Measurements from ENCODE around the gene CST3.
A peak's percentile ranks its signal among the peaks of the same experiment; 100 is the strongest.
"Not testable (repeated sequence)": the region's sequence is repeated elsewhere in the genome, so short reads cannot be mapped to it uniquely, and the experiment has no call there.

CST3 gene

DNA sequence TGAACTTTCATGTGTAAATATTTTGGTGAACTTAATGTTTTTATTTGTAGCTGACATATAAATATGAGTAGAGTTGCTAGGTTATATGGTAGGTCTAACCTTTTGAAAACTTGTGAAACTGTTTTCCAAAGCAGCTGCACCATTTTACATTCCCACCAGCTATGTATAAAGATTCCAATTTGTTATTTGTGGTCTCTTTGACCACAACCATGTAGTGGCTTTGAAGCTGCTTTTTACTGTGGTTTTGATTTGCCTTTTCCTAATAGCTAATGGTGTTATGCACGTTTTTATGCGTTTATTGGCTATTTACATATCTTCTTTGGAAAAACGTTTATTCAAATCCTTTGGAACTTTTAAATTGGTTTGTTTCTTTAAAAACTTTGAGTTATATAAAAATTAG lies 10.3 kb downstream of the CST3 start:
- no peak for DNase-seq (ENCODE audit: low read depth)

DNA sequence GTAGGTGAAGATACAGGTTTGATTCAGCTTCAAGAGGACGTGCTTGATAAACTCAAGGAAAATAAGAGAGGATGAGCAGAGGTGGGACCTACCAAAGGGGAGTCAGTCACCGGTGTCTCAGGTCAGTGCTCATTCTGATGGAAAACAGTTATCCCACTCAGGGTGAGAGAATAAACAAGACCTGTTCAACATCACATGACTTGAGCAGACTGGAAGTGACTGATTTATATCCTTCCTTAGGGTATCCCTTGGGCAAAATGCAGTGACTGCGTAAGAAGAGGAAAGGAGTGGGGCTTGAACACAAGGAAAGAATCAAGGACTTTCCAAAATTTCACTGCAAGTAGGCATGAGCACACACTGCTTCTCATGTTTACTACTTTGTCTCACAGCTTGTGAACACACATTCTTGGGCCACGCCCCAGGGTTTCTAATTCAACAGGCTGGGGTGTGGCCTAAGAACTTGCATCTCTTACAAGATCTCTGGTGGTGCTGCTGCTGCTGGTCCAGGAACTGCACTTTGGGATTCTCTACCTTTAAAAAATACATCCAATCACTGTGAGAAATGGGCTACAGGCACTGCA lies 11.6 kb downstream of the CST3 start:
- no peak for DNase-seq (ENCODE audit: low read depth)

GRCh38 chr20:23625236-23625964 lies 12.4 kb downstream of the CST3 start:
- DNase-seq (ENCODE audit: low read depth): no peak

GRCh38 chr20:23624324-23624691 lies 13.4 kb downstream of the CST3 start:
- no peak for DNase-seq (ENCODE audit: low read depth)

DNA sequence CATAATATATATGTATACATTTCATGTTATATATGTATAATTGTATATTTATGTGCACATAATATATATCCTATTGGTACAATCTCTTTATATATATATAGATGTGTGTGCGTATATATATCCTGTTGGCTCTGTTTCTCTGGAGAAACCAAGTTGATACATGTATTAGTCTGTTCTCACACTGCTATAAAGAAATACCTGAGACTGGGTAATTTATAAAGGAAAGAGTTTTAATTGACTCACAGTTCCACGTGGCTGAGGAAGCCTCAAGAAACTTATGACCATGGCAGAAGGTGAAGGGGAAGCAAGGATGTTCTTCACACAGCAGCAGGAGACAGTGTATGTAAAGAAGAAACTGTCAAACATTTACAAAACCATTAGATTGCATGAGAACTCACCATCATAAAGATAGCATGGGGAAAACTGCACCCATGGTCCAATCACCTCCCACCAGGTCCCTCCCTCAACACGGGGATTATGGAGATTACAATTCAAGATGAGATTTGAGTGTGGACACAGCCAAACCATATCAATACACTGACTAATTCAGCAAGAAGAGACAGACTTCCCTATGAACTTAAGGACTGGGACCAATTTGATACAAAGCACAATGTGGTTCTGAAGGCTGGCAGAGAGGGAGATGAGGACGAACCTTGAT lies 14.0 kb downstream of the CST3 start:
- DNase-seq (ENCODE audit: low read depth): no peak

DNA sequence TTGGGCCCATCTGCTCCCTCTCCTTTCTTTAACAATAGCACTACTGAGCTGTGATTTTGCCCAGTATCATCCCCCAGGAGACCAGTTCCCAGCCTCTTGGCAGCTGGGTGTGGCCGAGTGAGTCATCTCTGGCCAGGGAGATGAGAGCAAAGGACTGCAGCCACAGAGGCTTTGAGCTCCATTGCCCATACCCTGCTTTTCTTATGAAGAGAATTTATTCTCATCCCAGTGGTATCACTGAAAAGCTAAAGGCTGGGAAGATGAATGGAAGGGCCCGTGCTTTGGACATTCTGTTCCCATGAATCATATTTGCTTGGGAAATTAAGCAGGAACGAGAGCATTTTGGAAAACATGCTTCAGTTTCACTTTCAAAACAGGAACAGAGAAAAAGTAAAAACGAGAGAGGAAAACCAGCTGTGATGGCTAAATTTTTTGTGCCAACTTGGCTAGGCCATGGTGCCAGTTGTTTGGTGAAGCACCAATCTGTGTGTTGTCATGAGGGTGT lies 14.9 kb downstream of the CST3 start:
- peak; percentile 79 for DNase-seq (ENCODE audit: low read depth)

GRCh38 chr20:23622401-23622800 lies 15.4 kb downstream of the CST3 start:
- not testable (repeated sequence) for DNase-seq (ENCODE audit: low read depth)

GRCh38 chr20:23620670-23621386 lies 16.9 kb downstream of the CST3 start:
- not testable (repeated sequence) for DNase-seq (ENCODE audit: low read depth)

DNA sequence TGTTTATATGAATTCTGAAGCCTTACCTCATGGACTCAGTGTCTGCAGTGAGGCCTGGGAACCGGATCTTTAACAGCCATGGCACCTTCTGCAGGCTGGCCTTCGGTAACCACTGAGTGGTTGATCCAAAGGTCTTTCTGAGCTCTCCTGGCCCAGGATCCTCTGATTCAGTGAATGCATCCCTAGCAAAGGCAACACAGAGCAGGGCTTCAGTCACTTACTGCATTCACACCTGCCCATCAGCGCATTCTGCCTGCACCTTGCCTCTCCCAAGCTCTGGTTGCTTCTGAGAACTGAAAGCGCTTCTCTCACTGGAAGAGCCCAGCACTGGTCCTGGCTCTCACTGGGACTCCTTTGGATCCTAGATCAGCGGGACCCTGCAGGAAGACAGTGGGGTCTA lies 23.6 kb downstream of the CST3 start:
- no peak for DNase-seq (ENCODE audit: low read depth)

DNA sequence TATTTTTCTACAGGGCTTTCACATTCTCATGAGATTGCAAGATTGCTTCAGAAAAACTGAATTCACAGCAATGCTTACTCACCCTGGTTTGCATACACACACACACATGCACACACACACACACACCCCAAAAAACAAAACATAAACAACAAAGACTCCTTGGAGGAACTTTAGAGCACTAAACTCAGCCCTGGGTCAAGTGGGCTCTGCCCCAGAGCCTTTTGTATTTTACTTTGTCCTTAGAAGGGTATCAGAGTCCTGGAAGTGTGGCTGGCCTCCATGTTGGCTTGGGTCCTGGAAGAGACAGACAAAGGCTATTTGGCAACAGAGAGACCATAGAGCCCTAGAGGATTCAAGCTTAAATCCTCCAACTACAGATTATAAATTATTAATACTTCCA lies 24.1 kb downstream of the CST3 start:
- no peak for DNase-seq (ENCODE audit: low read depth)

GRCh38 chr20:23612396-23612795 lies 25.4 kb downstream of the CST3 start:
- DNase-seq (ENCODE audit: low read depth): no peak

- DNase-seq (ENCODE audit: low read depth): no peak
Measured at GRCh38 chr20:23609486-23610109, 28.2 kb downstream of the CST3 start.

DNA sequence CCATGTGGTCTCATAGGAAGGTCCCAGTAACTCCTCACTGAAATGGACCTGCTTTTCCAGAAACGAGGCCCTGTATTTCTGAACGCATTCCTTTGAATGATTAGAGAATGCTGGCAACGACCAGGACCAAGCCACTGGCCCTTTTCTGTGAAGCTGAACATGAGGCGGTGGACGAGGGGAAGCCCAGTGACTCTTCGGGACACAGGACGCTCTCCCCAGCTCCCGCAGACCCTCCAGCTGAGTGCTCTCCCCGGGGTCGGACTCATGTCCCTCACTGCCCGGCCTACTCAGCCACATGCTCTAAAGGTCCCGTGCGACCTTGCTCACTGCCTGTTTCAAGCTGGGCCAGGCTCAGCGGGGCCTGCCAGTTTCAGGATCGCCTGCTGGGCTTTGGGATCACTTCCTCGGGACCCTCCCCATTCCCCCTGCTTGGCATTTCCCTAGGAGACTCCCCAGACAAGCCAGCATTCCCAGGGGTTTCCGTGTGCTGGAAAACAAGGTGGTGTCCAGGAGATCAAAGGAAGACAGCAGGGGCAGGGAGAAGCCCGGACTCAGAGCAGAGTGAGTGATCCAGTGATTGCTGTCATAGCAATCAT lies 29.4 kb downstream of the CST3 start:
- DNase-seq (ENCODE audit: low read depth): no peak

DNA sequence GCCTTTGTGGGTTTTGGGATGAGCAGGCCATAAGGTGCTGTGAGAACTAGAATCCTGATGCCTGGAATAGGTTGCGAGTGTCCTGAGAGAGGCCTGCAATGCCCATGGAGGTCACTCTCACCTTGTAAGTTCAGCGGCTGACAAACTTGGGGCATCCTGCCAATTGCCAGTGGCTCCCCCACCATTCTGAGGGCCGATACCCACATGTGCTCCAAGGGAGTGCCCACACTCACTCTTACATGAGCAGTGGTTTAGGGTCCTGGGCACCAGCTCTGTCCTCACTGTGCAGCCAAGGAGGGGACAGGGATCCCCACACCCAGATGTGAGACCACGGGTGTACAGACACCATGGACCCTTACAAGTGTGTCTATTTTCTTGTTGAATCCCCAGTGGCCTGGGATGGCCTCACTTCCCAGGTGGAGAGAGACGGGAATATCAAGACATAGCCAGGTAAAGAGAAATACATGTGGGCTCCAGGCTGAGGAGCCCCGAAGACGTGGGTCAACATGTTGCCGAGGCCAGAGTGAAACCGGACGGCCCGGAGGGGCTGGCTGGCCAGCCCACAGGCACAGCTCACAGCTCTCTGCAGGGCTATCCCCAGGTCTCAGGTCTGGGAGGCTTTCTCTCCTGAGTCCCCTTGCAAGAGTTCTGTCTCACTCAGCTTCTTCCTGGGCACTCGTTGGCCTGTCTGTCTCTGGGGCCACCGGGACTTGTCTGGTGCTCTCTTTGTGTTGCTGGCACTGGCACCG lies 30.1 kb downstream of the CST3 start:
- no peak for DNase-seq (ENCODE audit: low read depth)

DNA sequence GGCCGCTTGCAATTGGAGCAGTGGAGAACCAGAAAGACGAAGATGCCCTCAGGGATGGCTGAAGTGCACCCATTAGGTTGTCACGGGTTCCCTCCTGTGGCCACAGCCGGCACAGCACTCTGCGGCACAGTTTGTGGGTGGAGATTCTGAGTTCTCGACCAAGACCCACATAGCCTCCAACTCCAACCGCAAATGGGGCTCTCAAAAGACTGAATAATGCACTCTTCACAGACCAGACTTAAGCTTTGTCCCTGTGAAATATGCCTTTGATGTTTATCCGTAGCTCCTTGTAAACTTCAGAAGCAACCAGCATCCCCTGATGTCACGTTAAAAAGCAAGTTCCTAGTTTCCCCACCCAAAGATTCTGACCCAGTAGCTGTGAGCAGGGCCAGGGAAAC lies 31.1 kb downstream of the CST3 start:
- peak; percentile 29 for DNase-seq (ENCODE audit: low read depth)

DNA sequence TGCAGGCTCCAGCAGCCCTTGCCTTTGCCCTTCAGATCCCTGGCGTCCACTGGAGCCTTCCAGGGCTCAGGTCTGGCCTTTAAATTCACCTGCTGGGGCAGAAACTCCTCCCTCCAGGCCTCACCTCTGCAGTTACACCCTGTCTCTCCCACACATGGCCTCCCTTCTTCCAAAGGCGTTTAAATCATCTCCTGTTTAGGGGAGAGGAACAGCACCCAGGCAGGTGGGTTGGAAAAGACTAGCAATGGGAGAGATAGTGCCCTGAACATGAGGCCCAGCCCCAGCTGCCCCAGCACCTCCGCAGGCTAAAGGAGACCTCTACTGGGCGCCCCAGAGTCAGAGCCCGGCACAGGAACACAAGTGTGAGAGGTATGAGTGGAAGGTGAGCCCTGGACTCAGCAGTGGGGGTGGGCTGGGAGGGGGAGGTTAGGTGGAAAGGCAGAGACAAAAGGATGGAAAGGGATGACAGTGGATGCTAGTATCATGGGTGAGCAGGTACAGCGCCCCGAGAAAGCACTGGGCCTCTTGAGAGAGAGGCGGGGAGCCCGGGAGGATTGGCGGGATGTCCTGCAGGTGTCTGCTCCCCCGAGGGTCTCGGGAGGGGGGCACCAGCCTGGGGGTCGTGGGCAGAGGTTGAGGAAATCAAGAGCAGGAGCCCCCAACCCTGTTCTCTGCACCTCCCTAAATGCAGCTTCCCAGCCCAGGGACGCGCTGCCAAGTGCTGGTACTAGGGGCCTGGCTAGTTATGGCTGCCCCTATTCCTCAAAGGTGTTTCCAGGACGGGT lies 31.7 kb downstream of the CST3 start, which contains the start of gene CST9:
CST9 (minus strand) TSS at position 51 of the 785 bp plus-strand sequence. CDS start 53 bp downstream, outside the sequence.
- DNase-seq (ENCODE audit: low read depth): no peak

GRCh38 chr20:23604306-23604705 lies 33.4 kb downstream of the CST3 start:
- DNase-seq (ENCODE audit: low read depth): no peak

- no peak for DNase-seq (ENCODE audit: low read depth)
Measured at GRCh38 chr20:23603321-23603720, 34.4 kb downstream of the CST3 start.

DNA sequence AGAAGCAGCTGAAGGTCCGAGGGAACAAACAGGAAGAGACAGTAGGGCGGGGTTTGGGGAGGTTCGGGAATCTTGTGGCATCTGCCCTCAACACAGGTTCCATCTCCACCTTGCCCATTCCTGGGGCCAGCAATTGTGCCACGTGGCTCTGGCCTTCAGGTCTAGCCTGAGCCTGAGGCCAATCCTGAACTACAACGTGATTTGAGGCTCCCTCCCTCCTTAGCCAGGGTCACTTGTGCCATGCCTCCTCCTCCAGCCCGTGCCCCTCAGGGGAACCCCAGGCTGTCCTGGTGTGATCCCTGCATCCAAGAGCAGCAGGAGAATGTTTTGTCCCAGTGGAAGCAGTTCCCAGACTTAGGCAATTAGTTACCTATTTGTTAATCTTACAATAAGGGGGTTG lies 35.1 kb downstream of the CST3 start:
- no peak for DNase-seq (ENCODE audit: low read depth)

GRCh38 chr20:23602241-23602640 lies 35.5 kb downstream of the CST3 start:
- no peak for DNase-seq (ENCODE audit: low read depth)

All from HS-5 (cell line).